Measurements from ENCODE around the gene RSBN1L.

The RSBN1L gene

GRCh38 chr7:77731716-77732115 is 35.5 kb downstream of the RSBN1L start:
- DNase-seq (ENCODE audit: low spot score): no peak

DNA sequence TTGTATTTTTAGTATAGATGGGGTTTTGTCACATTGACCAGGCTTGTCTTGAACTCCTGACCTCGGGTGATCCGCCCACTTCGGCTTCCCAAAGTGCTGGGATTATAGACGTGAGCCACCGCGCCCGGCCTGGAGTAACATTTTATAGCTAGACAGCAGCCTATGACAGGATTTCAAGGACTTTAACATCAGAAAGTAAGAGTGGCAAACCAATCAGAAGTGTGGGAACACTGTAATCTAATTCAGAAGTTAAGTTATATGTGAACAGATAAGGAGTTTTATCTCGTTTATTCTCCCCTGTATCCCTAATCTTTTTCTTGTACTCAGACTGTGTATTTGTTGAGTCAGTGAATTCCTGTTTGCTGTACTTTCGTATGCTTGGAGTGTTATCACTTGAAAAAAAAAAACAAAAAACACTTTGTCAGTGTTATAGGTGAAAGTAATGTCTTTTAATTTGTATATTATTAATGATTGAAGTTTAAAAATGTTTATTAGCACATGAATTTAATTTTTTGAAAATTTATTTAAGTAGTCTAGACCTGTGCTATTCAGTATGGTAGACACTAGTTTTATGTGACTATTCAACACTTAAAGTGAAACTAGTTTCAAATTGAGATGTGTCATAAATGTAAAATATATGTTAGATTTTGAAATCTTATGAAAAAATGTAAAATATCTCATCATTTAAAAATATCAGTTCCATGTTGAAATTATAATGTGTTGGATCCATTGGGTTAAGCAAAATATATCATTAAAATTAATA is 38.6 kb downstream of the RSBN1L start:
- DNase-seq (ENCODE audit: low spot score): no peak

DNA sequence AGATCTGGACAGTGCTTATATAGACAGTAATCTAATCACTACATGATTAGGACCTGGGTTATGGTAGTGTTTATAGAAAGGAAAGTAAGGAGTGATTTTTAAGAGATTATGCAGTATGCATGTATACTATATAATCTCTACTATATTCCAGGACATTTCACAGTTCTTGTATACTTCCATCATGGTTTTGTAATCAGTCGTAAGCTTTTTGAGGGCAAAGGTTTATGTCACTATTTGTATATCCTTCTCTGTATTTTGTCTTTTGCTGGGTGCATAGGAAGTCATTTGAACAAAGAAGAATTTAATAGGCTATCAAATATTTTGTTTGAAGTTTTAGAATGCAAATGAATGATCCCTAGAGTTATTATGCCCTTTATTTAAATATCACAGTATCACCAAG is 39.2 kb downstream of the RSBN1L start:
- DNase-seq (ENCODE audit: low spot score): no peak

- no peak for DNase-seq (ENCODE audit: low spot score)
Observed at GRCh38 chr7:77736991-77737390, 40.7 kb downstream of the RSBN1L start.

DNA sequence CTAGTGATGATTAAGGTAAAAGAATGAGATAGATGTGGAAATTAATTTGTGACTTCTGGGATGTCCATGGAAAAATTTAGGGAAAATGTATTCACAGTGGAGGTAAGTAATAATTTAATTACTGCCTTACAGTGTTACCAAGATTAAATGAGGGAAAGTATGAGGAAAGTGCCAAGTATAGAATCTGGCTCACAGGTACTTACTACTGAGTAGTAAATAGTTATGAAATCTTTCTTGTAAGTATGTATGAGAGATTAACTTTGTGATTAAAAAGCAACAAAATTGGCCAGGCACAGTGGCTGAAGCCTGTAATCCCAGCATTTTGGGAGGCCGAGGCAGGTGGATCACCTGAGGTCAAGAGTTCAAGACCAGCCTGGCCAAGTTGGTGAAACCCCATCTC is 42.1 kb downstream of the RSBN1L start:
- no peak for DNase-seq (ENCODE audit: low spot score)

- no peak for DNase-seq (ENCODE audit: low spot score)
Observed at GRCh38 chr7:77738871-77739270, 42.6 kb downstream of the RSBN1L start.

DNA sequence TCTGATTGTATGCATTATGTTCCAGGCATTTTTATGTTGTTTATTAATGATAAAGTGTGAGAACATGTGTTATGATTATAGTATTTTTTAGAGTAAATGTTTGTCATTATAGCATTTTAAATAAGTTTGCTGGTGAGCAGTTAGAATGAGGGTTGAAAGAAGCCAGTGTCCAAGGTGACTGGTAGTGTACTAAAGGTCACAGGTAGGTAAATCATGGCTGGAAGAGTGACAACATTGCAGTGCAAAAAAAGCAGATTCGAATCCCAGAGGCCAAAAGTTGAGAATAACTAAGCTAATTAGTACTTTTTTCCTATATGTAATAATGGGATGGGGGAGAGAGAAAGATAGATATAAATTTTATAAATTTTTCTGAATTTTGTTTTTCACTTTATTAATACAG is 44.0 kb downstream of the RSBN1L start:
- no peak for DNase-seq (ENCODE audit: low spot score)

GRCh38 chr7:77743518-77743917 is 47.3 kb downstream of the RSBN1L start:
- no peak for DNase-seq (ENCODE audit: low spot score)

DNA sequence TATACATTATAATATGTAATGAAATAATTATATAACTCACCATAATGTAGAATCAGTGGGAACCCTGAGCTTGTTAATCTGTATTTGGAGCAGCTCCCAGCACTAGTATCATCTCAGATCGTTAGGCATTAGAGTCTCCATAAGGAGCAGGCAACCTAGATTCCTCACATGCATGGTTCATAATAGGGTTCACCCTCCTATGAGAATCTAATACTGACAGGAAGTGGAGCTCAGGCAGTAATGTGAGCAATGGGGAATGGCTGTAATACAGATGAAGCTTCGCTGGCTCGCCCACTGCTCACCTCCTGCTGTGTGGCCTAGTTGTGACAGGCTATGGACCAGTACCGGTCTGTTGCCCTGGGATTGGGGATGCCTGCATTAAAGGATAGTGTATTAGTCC is 49.5 kb downstream of the RSBN1L start:
- DNase-seq (ENCODE audit: low spot score): no peak

- DNase-seq (ENCODE audit: low spot score): no peak
Observed at GRCh38 chr7:77746164-77746823, 50.0 kb downstream of the RSBN1L start.

- DNase-seq (ENCODE audit: low spot score): no peak
Observed at GRCh38 chr7:77746824-77747165, 50.5 kb downstream of the RSBN1L start.

DNA sequence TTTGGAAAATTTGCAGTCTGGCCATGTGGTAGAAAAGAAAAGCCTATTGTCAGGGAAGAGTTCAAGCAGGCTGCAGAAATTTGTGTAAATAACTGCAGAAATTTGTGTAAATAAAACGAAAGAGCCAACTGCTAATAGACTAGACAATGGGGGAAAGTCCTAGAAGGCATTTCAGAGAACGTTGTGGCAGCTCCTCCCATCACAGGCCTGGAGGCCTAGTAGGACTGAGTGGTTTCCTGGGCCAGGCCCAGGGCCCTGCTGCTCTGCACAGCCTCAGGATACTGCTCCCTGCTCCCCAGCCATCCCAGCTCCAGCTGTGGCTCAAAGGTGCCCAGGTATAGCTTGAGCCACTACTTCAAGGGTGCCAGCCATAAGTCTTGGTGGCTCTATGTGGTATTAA is 50.9 kb downstream of the RSBN1L start:
- no peak for DNase-seq (ENCODE audit: low spot score)

GRCh38 chr7:77747718-77748117 is 51.5 kb downstream of the RSBN1L start:
- DNase-seq (ENCODE audit: low spot score): no peak

DNA sequence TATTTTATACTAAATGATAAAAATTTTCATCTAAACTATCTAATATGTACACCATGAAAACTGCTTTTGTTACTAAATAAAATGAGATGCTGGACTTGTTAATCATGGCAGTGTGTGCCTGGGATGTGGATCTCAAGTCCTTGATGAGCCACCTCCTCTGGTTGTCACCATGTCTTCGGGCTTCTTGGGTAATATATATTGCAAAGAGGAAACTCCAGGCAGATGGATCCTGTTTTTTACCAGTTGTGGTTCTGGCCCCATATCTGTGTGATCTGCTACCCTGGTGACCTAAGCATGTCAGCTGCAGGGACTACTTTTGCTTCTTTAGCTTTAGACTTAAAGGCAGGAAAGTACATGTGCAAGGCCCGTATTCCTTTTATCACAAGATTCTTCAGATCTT is 55.8 kb downstream of the RSBN1L start:
- peak; percentile 40 for DNase-seq (ENCODE audit: low spot score)

GRCh38 chr7:77753173-77753572 is 56.9 kb downstream of the RSBN1L start:
- DNase-seq (ENCODE audit: low spot score): no peak

- no peak for DNase-seq (ENCODE audit: low spot score)
Observed at GRCh38 chr7:77757589-77757988, 61.3 kb downstream of the RSBN1L start.

DNA sequence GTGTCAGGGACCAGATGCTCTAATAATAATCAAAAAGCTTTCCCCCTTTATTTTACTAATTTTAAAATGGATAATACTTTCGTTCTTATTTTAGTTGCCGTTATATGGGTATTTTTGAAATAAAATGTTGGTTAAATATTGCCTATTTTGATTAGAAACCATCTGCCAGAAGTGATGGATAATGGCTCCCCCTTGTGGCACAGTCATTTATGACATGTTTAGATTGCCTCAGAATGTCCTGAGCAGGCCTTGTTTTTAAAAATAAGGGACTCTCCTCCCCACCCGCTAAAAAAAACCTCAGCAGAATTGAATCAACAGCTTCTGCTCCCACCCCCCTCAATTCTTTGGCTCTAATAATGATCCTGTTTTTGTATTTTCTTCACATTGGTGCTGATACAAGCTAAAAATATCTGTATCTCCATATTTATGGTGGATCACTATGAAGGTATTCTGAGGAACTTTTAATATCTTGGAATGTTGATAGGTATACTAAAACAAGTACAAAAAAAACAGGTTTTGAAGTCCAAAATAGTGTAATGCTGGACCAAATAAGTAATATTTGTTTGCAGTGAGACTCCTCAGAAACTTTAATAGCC is 63.1 kb downstream of the RSBN1L start:
- DNase-seq (ENCODE audit: low spot score): peak; percentile 81

GRCh38 chr7:77760809-77761453 is 64.7 kb downstream of the RSBN1L start:
- DNase-seq (ENCODE audit: low spot score): no peak

- DNase-seq (ENCODE audit: low spot score): no peak
Observed at GRCh38 chr7:77765481-77765880, 69.2 kb downstream of the RSBN1L start.

DNA sequence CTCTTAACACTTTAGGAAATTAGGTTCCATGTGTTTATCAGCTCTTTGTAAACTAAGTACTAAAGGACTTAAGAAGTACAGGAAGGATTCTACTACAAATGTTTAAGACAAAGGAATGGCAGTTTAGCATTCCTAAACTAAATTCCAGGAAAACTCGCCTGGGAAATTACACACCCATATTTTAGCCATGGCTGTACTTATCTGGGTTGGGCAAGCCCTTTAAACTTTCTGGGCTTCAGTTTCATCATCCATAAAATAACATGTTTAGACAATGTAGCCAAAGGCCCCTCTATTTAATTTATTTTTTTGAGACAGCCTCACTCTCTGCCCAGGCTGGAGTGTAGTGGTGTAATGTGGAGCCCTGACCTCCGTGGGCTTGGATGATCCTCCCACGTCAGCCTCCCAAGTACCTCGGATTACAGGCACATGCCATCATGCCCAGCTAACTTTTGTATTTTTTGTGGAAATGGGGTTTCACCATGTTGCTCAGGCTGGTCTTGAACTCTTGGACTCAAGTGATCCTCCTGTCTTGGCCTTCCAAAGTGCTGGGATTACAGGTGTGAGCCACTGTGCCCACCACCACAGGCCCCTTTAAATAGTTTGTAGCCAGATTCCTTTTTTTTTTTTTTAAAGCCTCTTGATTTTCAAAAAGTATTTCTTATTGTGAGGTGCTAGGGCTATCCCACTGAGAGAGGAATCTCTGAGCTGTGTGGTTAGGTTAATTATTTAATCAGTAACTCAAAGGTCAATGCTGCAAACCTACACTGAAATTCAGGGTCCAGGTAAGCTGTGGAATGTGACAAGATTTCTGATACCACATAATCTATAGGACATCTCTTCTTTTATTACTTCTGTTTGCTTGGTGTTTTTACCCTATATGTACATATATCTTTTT is 69.9 kb downstream of the RSBN1L start:
- DNase-seq (ENCODE audit: low spot score): no peak

DNA sequence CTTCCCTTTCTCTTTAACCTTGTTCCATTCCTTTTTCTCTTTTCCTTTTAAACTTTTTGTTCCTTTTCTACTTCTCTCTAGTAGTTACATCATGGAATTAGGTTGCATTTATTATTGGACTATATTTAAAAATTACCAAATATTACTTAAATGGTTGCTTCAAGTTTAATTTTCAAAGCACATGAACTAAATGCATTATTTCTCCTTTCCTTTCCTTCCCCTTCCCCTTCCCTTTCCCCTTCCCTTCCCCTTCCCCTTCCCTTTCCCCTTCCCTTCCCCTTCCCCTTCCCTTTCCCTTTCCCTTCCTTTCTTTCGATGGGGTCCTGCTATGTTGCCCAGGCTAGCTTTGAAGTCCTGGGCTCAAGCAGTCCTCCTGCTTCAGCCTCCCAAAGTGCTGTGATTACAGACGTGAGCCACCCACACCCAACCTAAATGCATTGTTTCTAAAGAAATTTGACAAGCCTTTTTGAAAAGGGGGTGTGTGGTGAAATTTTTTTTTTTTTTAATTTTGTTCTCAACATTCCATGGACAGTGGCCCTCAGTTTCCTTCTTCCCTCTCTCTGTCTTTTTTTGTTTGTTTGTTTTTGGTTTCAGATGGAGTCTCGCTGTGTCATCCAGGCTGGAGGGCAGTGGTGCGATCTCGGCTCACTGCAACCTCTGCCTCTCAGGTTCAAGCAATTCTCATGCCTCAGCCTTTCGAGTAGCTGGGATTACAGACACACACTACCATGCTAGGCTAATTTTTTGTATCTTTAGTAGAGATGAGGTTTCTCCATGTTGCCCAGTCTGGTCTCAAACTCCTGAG is 70.7 kb downstream of the RSBN1L start:
- DNase-seq (ENCODE audit: low spot score): no peak

Data from pons (tissue), 1 donor.